ENCODE measurements around the gene SMIM41. TPM values are rescaled to one million over a fixed set of nuclear protein-coding genes. Genes with fewer than 3 reads are reported as not detected.
A peak's percentile ranks its signal among the peaks of the same experiment; 100 is the strongest.

SMIM41 gene
- total RNA-seq, 4 donors from 2014 or later, result 0.64 to 1.5 (median 0.80) TPM; not detected in 1

DNA sequence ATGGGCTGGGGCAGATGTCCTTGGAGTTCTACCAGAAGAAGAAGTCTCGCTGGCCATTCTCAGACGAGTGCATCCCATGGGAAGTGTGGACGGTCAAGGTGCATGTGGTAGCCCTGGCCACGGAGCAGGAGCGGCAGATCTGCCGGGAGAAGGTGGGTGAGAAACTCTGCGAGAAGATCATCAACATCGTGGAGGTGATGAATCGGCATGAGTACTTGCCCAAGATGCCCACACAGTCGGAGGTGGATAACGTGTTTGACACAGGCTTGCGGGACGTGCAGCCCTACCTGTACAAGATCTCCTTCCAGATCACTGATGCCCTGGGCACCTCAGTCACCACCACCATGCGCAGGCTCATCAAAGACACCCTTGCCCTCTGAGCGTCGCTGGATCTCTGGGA lies 2.7 kb upstream of the SMIM41 start:
- peaks cover 1 to 17% (median 12%) of the 10 kb centered on the region in 4 donors for H3K4me1 ChIP-seq
- H3K4me3 ChIP-seq, result no peak overlapping the region
- 93% methylated on average over 16 of the region's 16 CpGs; no CpG with 5 or more reads in 1 of the 2 donors for WGBS, 2 donors (ENCODE audit: low coverage in 1 of 2)
- H3K27me3 ChIP-seq, result no peaks in the 10 kb centered on the region
- intact Hi-C loops (cut with DNase I; ENCODE audit: low total_unique reads), result loop anchor here (2.0 kb wide), 1 partner anchor 52 kb away; no protein-coding TSS in a partner anchor
- in situ Hi-C loops (cut with MboI; ENCODE audit: low pct_ligation_motif_present in 1 of 4, low pct_unique_long_range_greater_than_20kb in 1 of 4, low sequenced_read_pairs in 3 of 4), result no loop called here
- DNase-seq, result no peak
- H3K9me3 ChIP-seq, result no peaks in the 10 kb centered on the region
- peaks cover 0 to 17% (median 4%) of the 10 kb centered on the region in 4 donors for H3K36me3 ChIP-seq
- H3K27ac ChIP-seq, result no peak overlapping the region
- TF ChIP-seq EP300 (IDR thresholded peaks at IDR 0.05; ENCODE audit: low read depth) (no peak), POLR2A (IDR thresholded peaks at IDR 0.05) (no peak), CTCF (IDR thresholded peaks at IDR 0.05) (no peak), POLR2AphosphoS5 (IDR thresholded peaks at IDR 0.05) (no peak)

DNA sequence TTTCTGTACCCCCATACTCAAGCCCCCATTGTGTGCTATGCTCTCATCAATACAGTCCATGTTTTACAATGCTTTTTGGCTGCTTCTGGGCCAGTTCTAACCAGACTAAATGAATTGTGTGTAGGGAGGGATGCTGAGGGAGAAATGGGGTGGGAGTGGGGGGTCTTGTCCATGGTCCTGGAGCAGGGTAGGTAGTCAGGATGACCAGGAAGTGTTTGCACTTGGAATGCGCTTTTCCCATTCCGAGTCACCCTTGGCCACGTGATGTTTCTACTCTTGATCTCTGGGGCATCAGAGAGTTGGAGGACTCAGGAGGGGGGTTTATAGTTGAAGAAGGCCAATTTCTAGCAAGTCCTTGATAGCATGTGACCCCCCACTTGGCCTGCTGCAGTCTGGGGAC lies 1.2 kb upstream of the SMIM41 start:
- peaks cover 0 to 17% (median 4%) of the 10 kb centered on the region in 4 donors for H3K36me3 ChIP-seq
- intact Hi-C loops (cut with DNase I; ENCODE audit: low total_unique reads), result no loop called here

GRCh38 chr12:52080403-52081251 lies 1.1 kb downstream of the SMIM41 start:
- Histone ChIP-seq H3K4me1 (peaks cover 11 to 20% (median 14%) of the 10 kb centered on the region in 4 donors), H3K9me3 (no peaks in the 10 kb centered on the region), H3K36me3 (peaks cover 0 to 8% (median 2%) of the 10 kb centered on the region in 4 donors), H3K27ac (peak overlapping the region; percentile 60 to 77 (median 66)), H3K4me3 (peak overlapping the region in 3 of 4 donors; percentile 9 to 24 (median 11)), H3K27me3 (no peaks in the 10 kb centered on the region)
- intact Hi-C loops (cut with DNase I; ENCODE audit: low total_unique reads) (no loop called here), in situ Hi-C loops (cut with MboI; ENCODE audit: low pct_ligation_motif_present in 1 of 4, low pct_unique_long_range_greater_than_20kb in 1 of 4, low sequenced_read_pairs in 3 of 4) (loop anchor here in 3 of 4 donors (5.0 to 10.0 kb wide), 2 partner anchors 53 to 56 kb away; no protein-coding TSS in a partner anchor)
- no peak for DNase-seq
- TF ChIP-seq EP300 (IDR thresholded peaks at IDR 0.05; ENCODE audit: low read depth) (no peak), CTCF (IDR thresholded peaks at IDR 0.05) (no peak), POLR2AphosphoS5 (IDR thresholded peaks at IDR 0.05) (no peak), POLR2A (IDR thresholded peaks at IDR 0.05) (no peak)
- WGBS, 2 donors (ENCODE audit: low coverage in 1 of 2), result 66% methylated on average over 10 of the region's 10 CpGs; no CpG with 5 or more reads in 1 of the 2 donors

More for the DNA sequence above, 1.2 kb upstream of the SMIM41 start:
- Histone ChIP-seq H3K27ac (no peak overlapping the region), H3K9me3 (no peaks in the 10 kb centered on the region), H3K4me1 (peaks cover 10 to 19% (median 14%) of the 10 kb centered on the region in 4 donors), H3K4me3 (no peak overlapping the region), H3K27me3 (no peaks in the 10 kb centered on the region)
- in situ Hi-C loops (cut with MboI; ENCODE audit: low pct_ligation_motif_present in 1 of 4, low pct_unique_long_range_greater_than_20kb in 1 of 4, low sequenced_read_pairs in 3 of 4), result no loop called here
- DNase-seq, result no peak
- TF ChIP-seq POLR2A (IDR thresholded peaks at IDR 0.05), result no peak
- TF ChIP-seq EP300 (IDR thresholded peaks at IDR 0.05; ENCODE audit: low read depth), result no peak
- TF ChIP-seq CTCF (IDR thresholded peaks at IDR 0.05), result no peak
- no peak for TF ChIP-seq POLR2AphosphoS5 (IDR thresholded peaks at IDR 0.05)
- 85% methylated on average over 3 of the region's 3 CpGs; no CpG with 5 or more reads in 1 of the 2 donors for WGBS, 2 donors (ENCODE audit: low coverage in 1 of 2)

- in situ Hi-C loops (cut with MboI; ENCODE audit: low pct_ligation_motif_present in 1 of 4, low pct_unique_long_range_greater_than_20kb in 1 of 4, low sequenced_read_pairs in 3 of 4) (loop anchor here in 3 of 4 donors (5.0 to 10.0 kb wide), 2 partner anchors 54 to 56 kb away; no protein-coding TSS in a partner anchor), intact Hi-C loops (cut with DNase I; ENCODE audit: low total_unique reads) (no loop called here)
- TF ChIP-seq CTCF (IDR thresholded peaks at IDR 0.05), result no peak
- TF ChIP-seq POLR2AphosphoS5 (IDR thresholded peaks at IDR 0.05), result no peak
- H3K4me3 ChIP-seq, result peak overlapping the region in 1 of 4 donors; percentile 1
- H3K4me1 ChIP-seq, result peaks cover 11 to 26% (median 14%) of the 10 kb centered on the region in 4 donors
- WGBS, 2 donors (ENCODE audit: low coverage in 1 of 2), result 23% methylated on average over 8 of the region's 9 CpGs; no CpG with 5 or more reads in 1 of the 2 donors
- H3K36me3 ChIP-seq, result peaks cover 0 to 8% (median 2%) of the 10 kb centered on the region in 4 donors
- H3K9me3 ChIP-seq, result no peaks in the 10 kb centered on the region
- peak overlapping the region; percentile 60 to 77 (median 66) for H3K27ac ChIP-seq
- DNase-seq, result no peak
- H3K27me3 ChIP-seq, result no peaks in the 10 kb centered on the region
These were observed 1.8 kb downstream of the SMIM41 start for GRCh38 chr12:52081263-52081733.
